Mucosa of stomach (tissue), 1 donor: ENCODE results near the gene RBM8A.
"Not testable (repeated sequence)": the region's sequence is repeated elsewhere in the genome, so short reads cannot be mapped to it uniquely, and the experiment has no call there.

Experiments used
- H3K27me3 ChIP-seq: one replicate; pipeline ENCODE4 v1.7.0; 2013; ENCODE audit warnings: mild to moderate bottlenecking, low read length; ENCODE audit not compliant: control insufficient read depth, insufficient read depth
- H3K36me3 ChIP-seq: one replicate; pipeline ENCODE4 v1.7.0; 2013; ENCODE audit warnings: low read length; ENCODE audit not compliant: control insufficient read depth, insufficient read depth
- H3K4me1 ChIP-seq: one replicate; pipeline ENCODE4 v1.7.0; 2013; ENCODE audit warnings: mild to moderate bottlenecking, low read length; ENCODE audit not compliant: control insufficient read depth, insufficient read depth
- H3K4me3 ChIP-seq: one replicate; pipeline ENCODE4 v1.7.0; 2013; ENCODE audit warnings: low read length
- H3K9ac ChIP-seq: one replicate; pipeline ENCODE4 v1.7.0; 2013; ENCODE audit warnings: mild to moderate bottlenecking, low read length, moderate library complexity
- H3K9me3 ChIP-seq: one replicate; pipeline ENCODE4 v1.7.0; 2013; ENCODE audit warnings: mild to moderate bottlenecking, low read length, moderate library complexity; ENCODE audit not compliant: control insufficient read depth
- donor health status: Pancreatic carcinoma.

Gene RBM8A

GRCh38 chr1:145926686-145927062, 610 bp downstream of the RBM8A start:
- H3K9ac ChIP-seq: peak overlapping the region; percentile 100
- H3K4me3 ChIP-seq: peak overlapping the region; percentile 92
- H3K36me3 ChIP-seq: no peaks in the 10 kb centered on the region
- no peaks in the 10 kb centered on the region for H3K9me3 ChIP-seq
- peaks cover 9% of the 10 kb centered on the region for H3K4me1 ChIP-seq
- H3K27me3 ChIP-seq: no peaks in the 10 kb centered on the region

- no peaks in the 10 kb centered on the region for H3K27me3 ChIP-seq
- H3K36me3 ChIP-seq: no peaks in the 10 kb centered on the region
- peaks cover 17% of the 10 kb centered on the region for H3K4me1 ChIP-seq
- no peak overlapping the region for H3K9ac ChIP-seq
- no peaks in the 10 kb centered on the region for H3K9me3 ChIP-seq
- H3K4me3 ChIP-seq: no peak overlapping the region
These were observed 5.0 kb downstream of the RBM8A start for GRCh38 chr1:145922266-145922665.

- H3K27me3 ChIP-seq, H3K9ac ChIP-seq, H3K9me3 ChIP-seq, H3K4me3 ChIP-seq, H3K36me3 ChIP-seq: not testable (repeated sequence)
- H3K4me1 ChIP-seq: peaks cover 12% of the 10 kb centered on the region
These were observed 7.0 kb downstream of the RBM8A start for GRCh38 chr1:145920297-145920696.

GRCh38 chr1:145918992-145919939, 8.0 kb downstream of the RBM8A start:
- H3K4me1 ChIP-seq: peaks cover 12% of the 10 kb centered on the region

GRCh38 chr1:145918144-145918991, 8.9 kb downstream of the RBM8A start, which contains the start of gene PEX11B:
Gene PEX11B (minus strand): TSS chr1:145918717. CDS start chr1:145918688, 29 bp downstream.
- Histone ChIP-seq H3K27me3 (no peaks in the 10 kb centered on the region), H3K9ac (peak within 1 kb of the TSS; percentile 96), H3K4me1 (peaks cover 12% of the 10 kb centered on the region), H3K36me3 (no peaks in the 10 kb centered on the region), H3K9me3 (no peaks in the 10 kb centered on the region), H3K4me3 (peak within 1 kb of the TSS; percentile 99)

More at GRCh38 chr1:145918992-145919939, 8.0 kb downstream of the RBM8A start:
- Histone ChIP-seq H3K36me3 (no peaks in the 10 kb centered on the region), H3K9ac (peak overlapping the region; percentile 96), H3K27me3 (no peaks in the 10 kb centered on the region), H3K9me3 (no peaks in the 10 kb centered on the region), H3K4me3 (peak overlapping the region; percentile 99)

GRCh38 chr1:145917595-145917994, 9.7 kb downstream of the RBM8A start:
- Histone ChIP-seq H3K27me3 (no peaks in the 10 kb centered on the region), H3K9me3 (no peaks in the 10 kb centered on the region), H3K4me1 (peaks cover 12% of the 10 kb centered on the region), H3K4me3 (peak overlapping the region; percentile 99), H3K9ac (peak overlapping the region; percentile 96), H3K36me3 (no peaks in the 10 kb centered on the region)

- H3K4me1 ChIP-seq: peaks cover 12% of the 10 kb centered on the region
- H3K9ac ChIP-seq: no peak overlapping the region
- no peak overlapping the region for H3K4me3 ChIP-seq
- H3K9me3 ChIP-seq: no peaks in the 10 kb centered on the region
- H3K36me3 ChIP-seq: no peaks in the 10 kb centered on the region
- no peaks in the 10 kb centered on the region for H3K27me3 ChIP-seq
These were observed 10.5 kb downstream of the RBM8A start for GRCh38 chr1:145916745-145917144.

GRCh38 chr1:145912128-145912641, 15.1 kb downstream of the RBM8A start:
- Histone ChIP-seq H3K36me3 (no peaks in the 10 kb centered on the region), H3K27me3 (no peaks in the 10 kb centered on the region), H3K4me3 (no peak overlapping the region), H3K9ac (no peak overlapping the region), H3K4me1 (peaks cover 2% of the 10 kb centered on the region), H3K9me3 (no peaks in the 10 kb centered on the region)

- Histone ChIP-seq H3K27me3 (no peaks in the 10 kb centered on the region), H3K9me3 (no peaks in the 10 kb centered on the region), H3K9ac (no peak overlapping the region), H3K4me3 (no peak overlapping the region), H3K4me1 (no peaks in the 10 kb centered on the region), H3K36me3 (no peaks in the 10 kb centered on the region)
These were observed 18.6 kb downstream of the RBM8A start for GRCh38 chr1:145908653-145909052.

GRCh38 chr1:145906954-145907753, 20.1 kb downstream of the RBM8A start:
- Histone ChIP-seq H3K4me3 (no peak overlapping the region), H3K4me1 (peaks cover 12% of the 10 kb centered on the region), H3K36me3 (no peaks in the 10 kb centered on the region), H3K27me3 (no peaks in the 10 kb centered on the region), H3K9me3 (no peaks in the 10 kb centered on the region), H3K9ac (no peak overlapping the region)

GRCh38 chr1:145901312-145902021, 25.8 kb downstream of the RBM8A start:
- H3K9me3 ChIP-seq: no peaks in the 10 kb centered on the region
- no peak overlapping the region for H3K4me3 ChIP-seq
- H3K27me3 ChIP-seq: no peaks in the 10 kb centered on the region
- H3K36me3 ChIP-seq: no peaks in the 10 kb centered on the region
- no peak overlapping the region for H3K9ac ChIP-seq
- peaks cover 12% of the 10 kb centered on the region for H3K4me1 ChIP-seq
